NCI-H2171 (cell line): ENCODE measurements around the gene HAGHL.

ENCODE experiments used
- DNase-seq: peaks from one replicate; lab custom pipeline; 2025; lab: John Stamatoyannopoulos, UW

HAGHL gene

DNA sequence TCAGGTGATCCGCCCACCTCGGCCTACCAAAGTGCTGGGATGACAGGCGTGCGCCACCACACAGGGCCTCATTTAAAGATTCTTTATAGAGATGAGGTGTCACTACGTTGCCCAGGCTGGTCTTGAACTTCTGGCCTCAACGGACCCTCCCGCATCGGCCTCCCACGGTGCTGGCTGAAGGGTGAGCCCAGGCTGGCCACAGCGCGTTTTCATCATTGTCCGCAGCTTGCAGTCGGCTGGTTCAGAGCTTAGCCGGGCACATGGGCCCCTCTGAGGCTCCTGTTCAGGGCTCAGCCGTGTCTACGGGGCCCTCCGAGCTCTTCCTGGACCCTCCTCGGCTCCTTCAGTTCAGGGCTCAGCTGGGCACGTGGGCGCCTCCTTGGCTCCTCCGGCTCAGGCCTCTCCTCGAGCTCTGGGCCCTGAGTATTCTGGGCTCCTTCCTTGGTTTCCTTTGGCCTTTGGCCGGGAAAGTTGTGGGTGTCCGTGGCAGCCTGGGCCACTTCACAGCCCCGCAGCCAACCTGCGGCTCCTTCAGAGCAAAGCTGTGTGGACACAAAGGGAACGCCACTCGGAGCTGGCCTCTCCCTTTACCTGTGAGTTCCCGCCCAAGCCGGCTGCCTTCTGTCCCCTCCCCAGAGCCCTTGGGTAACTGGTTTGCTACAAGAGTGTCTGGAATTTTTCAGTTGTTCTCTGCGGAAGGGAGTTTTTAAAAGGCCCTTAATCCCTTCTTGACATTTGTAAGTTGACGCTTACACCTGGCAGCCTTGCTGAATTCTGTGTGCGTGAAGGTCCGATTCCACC lies 32.4 kb downstream of the HAGHL start:
- DNase-seq, result no peak

DNA sequence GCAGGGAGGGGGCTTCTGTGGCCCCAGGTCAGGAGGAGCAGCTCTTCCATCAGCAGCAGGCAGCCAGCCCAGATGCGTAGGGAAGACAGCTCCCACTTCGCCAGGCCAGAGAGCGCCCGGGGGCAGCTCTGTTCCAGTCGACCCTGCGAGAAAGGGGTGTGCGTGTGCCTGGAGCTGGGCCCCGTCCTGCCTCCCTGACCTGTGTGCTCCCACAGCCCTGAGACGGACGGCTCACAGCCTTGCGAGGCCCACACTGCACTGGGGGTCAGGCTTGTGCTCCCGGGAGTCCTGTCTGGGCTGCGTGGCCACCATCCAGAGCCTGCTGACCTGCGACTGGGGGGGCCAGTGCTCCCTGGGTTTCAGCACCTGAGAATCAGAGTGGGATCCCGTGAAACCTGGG lies 33.2 kb downstream of the HAGHL start:
- DNase-seq, result no peak

DNA sequence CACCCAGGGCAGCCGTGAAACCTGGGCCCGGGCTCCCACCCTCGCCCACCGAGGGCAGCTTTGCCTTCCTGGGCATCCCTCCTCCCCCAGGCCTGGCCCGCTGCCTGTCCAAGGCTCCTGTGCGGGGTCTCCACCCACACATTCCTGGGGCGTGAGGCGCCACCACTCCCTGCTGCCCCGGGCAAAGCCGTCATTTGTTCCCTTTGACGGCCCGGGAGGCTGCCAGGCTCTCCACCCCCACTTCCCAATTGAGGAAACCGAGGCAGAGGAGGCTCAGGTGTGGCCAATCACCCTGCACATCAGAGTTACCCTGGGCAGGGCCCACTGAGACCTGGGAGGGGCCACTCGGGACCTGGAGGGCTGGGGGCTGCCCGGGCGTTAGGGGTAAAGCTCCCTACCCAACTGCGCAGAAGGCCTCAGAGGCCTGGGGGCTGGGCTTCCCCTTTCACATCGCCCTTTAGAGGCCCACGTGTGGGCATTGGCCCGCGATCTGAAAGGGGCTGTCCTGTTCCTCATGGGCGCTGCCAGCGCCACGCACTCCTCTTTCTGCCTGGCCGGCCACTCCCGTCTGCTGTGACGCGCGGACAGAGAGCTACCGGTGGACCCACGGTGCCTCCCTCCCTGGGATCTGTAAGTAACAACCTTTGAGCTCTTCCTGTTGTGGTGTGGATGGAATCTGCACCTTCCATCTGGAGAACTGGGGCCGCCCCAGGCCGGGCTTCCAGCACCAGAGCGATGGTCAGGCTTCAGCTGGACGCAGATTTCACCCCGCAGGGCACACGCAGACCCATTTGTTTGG lies 33.8 kb downstream of the HAGHL start, which contains the start of gene MSLN:
MSLN (plus strand) TSS at position 190 of the 799 bp plus-strand sequence. CDS start 1,947 bp downstream, outside the sequence.
- DNase-seq, result no peak

DNA sequence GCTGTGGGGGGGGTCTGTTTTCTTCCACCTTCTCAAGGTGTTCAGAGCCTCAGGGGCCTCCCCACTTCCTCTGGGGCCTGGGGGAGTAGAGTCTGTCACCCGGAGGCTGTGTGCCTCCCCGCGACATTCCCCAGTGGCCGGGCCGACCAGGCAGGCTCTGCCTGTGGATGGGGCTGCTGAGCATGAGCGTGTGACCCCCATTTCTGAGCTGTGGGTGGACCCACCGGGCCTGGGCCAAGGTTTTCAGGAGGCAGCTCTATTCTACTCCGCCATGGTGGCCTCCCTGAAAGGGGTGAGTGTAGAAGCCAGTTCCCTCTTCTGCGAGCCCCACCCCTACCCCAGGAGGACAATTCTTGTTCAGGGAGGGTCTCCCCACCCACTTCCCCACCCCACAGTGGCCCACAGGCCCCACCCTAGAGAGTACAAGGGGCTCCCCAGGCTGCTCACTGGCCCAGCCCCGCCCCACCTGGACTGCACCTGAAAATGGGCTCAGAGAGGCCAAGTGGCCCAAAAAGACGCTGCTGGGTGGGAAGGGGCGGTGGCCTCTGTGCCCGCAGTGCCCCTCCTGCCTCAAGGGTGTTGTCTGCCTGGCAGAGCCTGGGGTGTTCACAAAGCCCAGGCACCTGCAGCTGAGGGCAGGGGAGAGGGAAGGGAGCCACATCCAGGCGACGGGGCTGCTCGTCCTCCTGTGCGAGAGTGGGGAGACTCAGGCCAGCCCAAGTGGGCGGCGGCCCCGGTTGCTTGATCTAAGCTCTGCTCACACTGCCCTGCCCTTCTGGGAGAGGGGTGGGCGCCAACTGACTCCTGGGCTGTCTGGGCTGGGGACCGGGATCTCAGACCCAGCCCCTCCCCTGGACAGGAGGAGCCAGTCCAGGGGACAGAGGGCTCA lies 35.0 kb downstream of the HAGHL start:
- no peak for DNase-seq

DNA sequence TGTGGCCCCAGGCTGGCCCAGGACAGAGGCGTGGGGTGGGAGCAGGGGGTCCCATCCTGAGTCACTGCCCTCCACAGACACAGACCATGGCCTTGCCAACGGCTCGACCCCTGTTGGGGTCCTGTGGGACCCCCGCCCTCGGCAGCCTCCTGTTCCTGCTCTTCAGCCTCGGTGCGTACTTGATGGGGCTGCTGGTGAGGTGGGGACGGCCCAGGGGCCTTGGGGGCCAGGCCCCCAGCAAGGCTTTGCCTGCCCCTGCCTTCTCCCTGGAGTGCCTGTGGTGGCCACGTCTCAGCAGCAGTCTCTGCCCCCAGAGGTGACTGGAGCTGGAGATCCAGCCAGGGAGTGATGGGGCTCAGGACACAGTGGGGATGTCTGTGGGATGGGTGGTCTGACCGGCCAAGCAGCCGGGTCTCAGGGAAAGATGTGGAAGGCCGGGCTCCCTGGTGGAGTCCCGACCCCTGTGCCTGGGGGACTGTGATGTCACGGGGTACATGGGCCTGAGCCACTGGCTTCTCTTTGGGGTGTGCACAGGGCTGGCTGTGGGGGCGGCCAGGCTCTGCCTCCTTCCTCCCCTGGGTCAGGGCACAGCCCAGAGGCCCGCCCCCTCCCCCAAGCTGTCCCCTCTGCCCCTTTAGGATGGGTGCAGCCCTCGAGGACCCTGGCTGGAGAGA lies 35.8 kb downstream of the HAGHL start:
- DNase-seq, result no peak

DNA sequence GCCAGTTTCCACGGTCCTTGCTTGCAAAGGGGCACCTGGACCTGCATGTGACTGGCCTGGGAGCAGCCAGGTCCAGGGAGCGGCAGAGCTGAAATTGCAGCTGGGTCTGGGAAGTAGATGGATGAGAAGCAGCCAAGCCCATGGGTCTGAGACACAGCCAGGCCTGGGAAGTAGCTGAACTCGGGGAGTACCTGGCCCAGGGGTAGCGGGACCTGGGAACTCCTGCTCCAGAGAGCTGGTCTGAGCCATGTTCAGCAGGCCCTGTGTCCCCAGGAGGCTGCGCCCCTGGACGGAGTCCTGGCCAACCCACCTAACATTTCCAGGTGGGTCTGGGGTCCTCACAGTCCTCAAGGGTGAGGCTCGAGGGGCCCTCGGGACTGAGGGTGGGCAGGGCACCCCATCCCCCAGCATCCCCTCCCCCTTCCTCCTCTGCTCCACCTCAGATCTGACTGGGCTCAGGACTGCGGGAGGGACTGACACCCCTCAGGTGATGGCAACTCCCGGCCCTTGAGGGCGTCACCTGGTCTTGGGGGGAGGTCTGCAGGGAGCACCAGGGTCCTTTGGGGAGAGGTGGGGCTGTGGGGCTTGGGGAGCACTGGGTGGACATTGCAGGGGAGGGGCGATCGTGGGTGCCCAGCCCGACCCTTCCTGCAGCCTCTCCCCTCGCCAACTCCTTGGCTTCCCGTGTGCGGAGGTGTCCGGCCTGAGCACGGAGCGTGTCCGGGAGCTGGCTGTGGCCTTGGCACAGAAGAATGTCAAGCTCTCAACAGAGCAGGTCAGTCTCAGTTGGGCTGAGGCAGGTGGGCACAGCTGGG lies 36.7 kb downstream of the HAGHL start:
- DNase-seq, result no peak

DNA sequence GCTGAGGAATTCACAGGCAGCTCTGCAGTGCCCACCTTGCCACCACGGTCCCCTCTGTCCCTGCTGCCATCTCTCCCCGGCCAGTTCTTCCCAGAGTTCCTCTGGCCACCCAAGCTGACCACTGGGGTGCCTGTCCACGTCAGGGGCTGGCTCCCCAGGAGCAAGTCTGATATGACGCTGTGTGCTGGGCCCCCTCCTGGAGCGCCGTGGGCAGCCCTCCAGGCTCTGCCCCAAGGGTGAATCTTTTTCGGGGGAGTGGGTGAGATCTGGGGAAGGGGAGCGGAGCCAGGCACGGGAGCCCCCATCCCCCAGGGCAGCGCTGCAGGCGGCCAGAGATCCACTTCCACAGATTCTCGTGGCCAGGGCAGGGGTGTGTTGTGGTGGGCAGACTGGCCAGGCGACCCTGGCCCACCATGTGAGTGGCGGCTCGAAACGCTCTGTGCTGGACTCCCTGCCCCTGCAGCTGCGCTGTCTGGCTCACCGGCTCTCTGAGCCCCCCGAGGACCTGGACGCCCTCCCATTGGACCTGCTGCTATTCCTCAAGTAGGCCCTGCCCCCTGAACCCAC lies 37.4 kb downstream of the HAGHL start:
- no peak for DNase-seq

DNA sequence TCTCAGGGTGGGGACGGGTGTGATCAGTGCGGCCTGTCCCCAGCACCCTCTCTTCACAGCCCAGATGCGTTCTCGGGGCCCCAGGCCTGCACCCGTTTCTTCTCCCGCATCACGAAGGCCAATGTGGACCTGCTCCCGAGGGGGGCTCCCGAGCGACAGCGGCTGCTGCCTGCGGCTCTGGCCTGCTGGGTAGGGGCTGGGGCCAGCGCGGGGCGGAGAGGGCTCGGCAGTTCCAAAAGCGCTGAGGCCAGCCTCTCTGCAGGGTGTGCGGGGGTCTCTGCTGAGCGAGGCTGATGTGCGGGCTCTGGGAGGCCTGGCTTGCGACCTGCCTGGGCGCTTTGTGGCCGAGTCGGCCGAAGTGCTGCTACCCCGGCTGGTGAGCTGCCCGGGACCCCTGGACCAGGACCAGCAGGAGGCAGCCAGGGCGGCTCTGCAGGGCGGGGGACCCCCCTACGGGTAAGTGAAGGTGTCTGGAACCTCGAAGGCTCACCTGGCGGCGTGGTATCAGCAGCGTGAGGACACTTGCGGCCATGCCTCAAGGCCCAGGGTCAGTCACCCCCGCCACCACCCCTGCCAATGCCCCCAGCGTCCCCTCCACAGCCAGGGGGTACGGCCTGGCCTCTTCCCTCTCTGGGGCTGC lies 38.1 kb downstream of the HAGHL start:
- DNase-seq, result no peak

DNA sequence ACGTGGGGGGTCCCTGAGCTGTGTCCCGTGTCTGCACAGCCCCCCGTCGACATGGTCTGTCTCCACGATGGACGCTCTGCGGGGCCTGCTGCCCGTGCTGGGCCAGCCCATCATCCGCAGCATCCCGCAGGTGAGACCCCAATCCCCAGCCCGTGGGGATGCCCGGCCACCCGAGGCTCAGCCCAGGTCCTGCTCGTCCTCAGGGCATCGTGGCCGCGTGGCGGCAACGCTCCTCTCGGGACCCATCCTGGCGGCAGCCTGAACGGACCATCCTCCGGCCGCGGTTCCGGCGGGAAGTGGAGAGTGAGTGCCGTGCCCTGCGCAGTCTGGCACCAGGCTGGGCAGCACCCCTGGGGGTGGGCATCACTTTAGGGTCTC lies 38.6 kb downstream of the HAGHL start:
- no peak for DNase-seq

DNA sequence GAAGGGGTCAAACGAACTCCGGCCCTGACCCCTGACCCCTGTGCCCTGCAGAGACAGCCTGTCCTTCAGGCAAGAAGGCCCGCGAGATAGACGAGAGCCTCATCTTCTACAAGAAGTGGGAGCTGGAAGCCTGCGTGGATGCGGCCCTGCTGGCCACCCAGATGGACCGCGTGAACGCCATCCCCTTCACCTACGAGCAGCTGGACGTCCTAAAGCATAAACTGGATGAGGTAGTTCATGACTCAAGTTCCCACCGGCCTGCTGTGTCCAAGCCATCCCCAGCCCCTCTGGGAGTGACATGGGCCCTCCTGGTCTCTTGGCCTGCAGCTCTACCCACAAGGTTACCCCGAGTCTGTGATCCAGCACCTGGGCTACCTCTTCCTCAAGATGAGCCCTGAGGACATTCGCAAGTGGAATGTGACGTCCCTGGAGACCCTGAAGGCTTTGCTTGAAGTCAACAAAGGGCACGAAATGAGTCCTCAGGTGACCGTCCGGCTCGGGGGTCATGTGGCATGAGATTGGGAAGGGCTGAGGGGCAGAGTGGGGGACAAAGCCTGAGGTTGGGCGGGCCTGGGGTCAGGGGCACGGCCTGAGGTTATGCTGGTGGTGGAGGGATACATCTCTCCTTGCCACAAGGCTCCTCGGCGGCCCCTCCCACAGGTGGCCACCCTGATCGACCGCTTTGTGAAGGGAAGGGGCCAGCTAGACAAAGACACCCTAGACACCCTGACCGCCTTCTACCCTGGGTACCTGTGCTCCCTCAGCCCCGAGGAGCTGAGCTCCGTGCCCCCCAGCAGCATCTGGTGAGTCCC lies 39.3 kb downstream of the HAGHL start:
- no peak for DNase-seq

DNA sequence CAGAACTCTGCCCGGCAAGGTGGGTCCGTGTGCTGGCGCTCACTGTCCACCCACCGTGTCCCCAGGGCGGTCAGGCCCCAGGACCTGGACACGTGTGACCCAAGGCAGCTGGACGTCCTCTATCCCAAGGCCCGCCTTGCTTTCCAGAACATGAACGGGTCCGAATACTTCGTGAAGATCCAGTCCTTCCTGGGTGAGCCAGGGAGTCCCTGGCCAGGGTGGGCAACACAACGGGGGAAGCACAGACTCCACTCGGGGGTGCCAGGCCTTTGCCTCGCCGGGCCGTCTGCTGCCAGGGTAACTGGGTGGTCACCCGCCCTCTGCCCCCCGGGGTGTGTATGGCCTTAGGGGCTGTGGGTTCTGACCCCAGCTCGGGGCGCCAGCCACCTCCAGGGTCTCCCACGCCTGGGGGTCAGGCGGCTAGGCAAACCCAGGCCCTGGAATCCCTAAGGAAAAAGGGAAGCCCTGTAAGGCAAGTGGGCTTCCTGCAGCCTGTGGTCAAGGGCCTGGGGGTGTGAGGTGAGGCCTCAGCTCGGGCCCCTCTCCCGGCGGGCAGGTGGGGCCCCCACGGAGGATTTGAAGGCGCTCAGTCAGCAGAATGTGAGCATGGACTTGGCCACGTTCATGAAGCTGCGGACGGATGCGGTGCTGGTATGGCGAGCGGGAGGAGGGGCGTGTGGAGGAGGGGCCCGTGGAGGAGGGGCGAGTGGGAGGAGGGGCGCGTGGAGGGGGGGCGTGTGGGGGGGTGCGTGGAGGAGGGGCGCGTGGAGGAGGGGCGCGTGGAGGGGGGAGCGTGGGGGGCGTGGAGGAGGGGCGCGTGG lies 40.1 kb downstream of the HAGHL start:
- DNase-seq, result no peak

DNA sequence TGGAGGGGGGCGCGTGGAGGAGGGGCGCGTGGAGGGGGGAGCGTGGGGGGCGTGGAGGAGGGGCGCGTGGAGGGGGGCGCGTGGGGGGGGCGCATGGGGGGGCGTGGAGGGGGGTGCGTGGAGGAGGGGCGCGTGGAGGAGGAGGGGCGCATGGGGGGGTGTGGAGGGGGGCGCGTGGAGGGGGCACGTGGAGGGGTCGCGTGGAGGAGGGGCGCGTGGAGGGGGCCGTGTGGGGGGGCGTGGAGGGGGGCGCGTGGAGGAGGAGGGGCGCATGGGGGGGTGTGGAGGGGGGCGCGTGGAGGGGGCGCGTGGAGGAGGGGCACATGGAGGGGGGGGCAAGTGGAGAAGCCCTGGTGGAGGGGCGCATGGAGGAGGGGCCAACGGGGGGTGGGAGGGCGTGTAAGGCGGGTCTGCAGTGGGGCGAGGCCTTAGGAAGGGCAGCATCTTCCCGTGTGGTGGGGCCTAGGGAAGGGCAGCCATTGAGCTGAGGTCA lies 40.9 kb downstream of the HAGHL start:
- no peak for DNase-seq

DNA sequence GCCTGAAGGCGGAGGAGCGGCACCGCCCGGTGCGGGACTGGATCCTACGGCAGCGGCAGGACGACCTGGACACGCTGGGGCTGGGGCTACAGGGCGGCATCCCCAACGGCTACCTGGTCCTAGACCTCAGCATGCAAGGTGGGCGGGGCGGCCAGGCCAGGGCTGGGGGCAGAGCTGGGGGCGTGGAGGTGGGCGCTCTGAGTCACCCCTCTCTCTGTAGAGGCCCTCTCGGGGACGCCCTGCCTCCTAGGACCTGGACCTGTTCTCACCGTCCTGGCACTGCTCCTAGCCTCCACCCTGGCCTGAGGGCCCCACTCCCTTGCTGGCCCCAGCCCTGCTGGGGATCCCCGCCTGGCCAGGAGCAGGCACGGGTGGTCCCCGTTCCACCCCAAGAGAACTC lies 41.5 kb downstream of the HAGHL start:
- DNase-seq, result no peak

DNA sequence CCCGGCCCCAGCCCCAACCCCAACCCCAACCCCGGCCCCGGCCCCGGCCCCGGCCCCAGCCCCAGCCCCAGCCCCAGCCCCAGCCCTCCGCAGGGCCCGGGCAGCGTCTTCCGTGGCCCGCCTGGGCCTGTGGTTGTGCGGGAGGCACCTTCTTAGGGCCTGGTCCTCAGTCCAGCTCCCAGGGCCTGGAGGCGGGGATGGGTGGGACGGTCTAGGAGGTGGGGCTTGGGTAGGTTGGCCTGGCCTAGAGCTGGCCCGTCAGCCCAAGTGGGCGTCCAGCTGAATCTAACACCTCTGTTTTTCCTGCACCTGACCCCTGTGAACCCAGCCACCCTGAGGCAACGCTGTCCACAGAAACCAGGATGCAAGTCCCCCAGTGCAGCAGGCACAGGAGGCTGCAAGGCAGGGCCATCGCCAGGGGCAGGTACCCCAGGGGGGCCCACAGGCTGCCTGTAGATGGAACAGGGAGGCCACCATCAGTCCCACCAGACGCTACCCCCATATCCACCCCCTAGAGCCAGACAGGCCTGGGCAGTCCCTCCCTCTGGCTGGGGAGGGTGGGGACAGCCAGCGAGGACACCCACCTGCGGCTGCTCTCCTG lies 42.4 kb downstream of the HAGHL start:
- DNase-seq, result no peak

DNA sequence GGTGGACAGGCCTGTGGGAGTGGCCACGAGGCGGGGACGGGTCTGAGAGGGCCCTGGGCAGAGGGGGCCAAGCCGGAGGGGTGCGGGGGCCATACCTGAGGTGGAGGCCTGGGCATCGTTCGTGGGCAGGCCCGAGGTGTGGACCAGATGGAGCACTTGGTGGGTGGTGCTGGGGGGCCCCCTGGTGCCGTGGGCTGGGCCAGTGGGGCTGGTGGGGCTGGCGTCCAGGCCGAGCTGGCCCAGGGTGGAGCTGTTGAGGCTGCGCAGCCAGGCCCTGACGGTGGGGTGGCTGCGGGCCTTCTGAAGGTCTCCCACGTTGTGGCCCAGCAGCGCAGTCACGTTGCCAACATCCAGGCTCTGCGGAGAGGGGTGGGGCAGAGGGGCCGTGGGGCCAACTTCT lies 43.0 kb downstream of the HAGHL start:
- DNase-seq, result no peak

DNA sequence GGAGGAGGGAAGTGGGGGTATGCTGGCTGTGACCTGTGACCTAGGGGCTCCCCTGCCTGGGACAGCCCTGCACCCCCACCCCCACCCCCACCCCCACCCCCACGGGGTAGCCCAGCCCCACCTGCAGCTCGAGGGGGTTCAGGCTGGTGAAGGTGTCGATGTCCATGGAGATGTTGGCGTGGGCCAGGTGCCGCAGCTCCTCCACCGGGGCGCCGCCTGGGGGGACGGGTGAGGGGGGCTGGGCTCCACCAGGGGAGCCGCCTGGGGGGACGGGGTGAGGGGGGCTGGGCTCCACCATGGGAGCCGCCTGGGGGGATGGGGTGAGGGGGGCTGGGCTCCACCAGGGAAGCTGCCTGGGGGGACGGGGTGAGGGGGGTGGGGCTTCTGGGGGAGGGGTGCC lies 43.5 kb downstream of the HAGHL start:
- no peak for DNase-seq

DNA sequence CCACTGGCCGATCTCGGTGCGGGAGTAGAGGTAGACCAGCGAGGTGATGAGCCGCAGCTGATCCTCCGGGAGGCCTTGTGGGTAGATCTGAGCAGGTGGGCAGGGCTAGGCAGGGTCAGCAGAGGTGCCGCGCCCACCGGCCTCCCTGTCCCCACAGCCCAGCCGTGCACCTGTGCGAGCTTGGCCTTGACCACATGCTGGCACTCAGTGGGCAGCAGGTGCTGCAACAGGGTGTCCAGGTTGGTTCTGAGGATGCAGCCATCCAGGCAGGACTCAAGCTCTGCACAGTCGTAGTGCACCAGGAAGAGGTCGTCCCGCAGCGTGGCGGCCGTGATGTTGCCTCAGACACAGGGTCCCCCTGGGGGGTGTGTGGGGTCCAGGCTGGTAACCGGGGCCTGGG lies 46.1 kb downstream of the HAGHL start:
- DNase-seq, result no peak
